Sigmoid colon (tissue), 7 donors: Measurements from ENCODE around the gene TAF6. TPM values are rescaled to one million over a fixed set of nuclear protein-coding genes. Genes with fewer than 3 reads are reported as not detected.

Experiments used
- DNase-seq: peaks from one replicate; pipeline ENCODE4 v3.0.0-alpha.2; 2019
- H3K27ac ChIP-seq, 4 donors: fragments of 200-600 bp; sonication (generic); one replicate each; pipeline ENCODE4 v1.5.1; 2016 to 2019; ENCODE audit warnings: mild to moderate bottlenecking in 1 of 4
- H3K27me3 ChIP-seq, 3 donors: fragments of 200-600 bp; sonication (generic); one replicate each; pipeline ENCODE4 v1.5.1; 2019; ENCODE audit warnings: mild to moderate bottlenecking in 1 of 3
- H3K36me3 ChIP-seq, 4 donors: fragments of 200-600 bp; sonication (generic); one replicate each; pipeline ENCODE4 v1.5.1; 2016 to 2019
- H3K4me1 ChIP-seq, 4 donors: fragments of 200-600 bp; sonication (generic); one replicate each; pipeline ENCODE4 v1.5.1; 2017 to 2019
- H3K4me3 ChIP-seq, 4 donors: fragments of 200-600 bp; sonication (generic); one replicate each; pipeline ENCODE4 v1.5.1; 2017 to 2019; ENCODE audit warnings: mild to moderate bottlenecking in 2 of 4, moderate library complexity in 1 of 4
- H3K9me3 ChIP-seq, 4 donors: fragments of 200-600 bp in 3 of 4; sonication (generic) in 3 of 4; one replicate each; pipeline versions ENCODE4 v1.5.1 to v1.6.1; 2013 to 2019
- CTCF ChIP-seq, 4 experiments: fragments of 450-650 bp in 3 of 4; fragments of 200-600 bp in 1 of 4; IDR thresholded peaks; one replicate each; pipeline ENCODE4 v1.5.1; 2016 to 2019; ENCODE audit warnings: antibody characterized with exemption in 4 of 4, mild to moderate bottlenecking in 3 of 4, moderate library complexity in 2 of 4
- EP300 ChIP-seq, 4 donors: sonication (generic); formaldehyde crosslinking; IDR thresholded peaks; one replicate each; pipeline ENCODE4 v1.6.1; 2017; ENCODE audit warnings: antibody characterized with exemption in 4 of 4
- POLR2A ChIP-seq, 2 donors: fragments of 450-650 bp; IDR thresholded peaks; one replicate each; pipeline ENCODE4 v1.6.1; 2016; ENCODE audit warnings: antibody characterized with exemption in 2 of 2, mild to moderate bottlenecking in 2 of 2, moderate library complexity in 2 of 2
- POLR2AphosphoS5 ChIP-seq, 4 donors: sonication (generic); formaldehyde crosslinking; IDR thresholded peaks; one replicate each; pipeline ENCODE4 v1.6.1; 2017; ENCODE audit warnings: antibody characterized with exemption in 4 of 4
- WGBS, 2 donors: extraction: QIAGEN DNeasy Blood & Tissue Kit; methylation state at CpG; one replicate each; pipeline ENCODE4 v1.1.7; 2013; 5-methylcytosine and 5-hydroxymethylcytosine counted together
- intact Hi-C: fragments of 100-400 bp; cut with DNase I; formaldehyde crosslinking; loops from one replicate; pipeline ENCODE4 v1.15.1; 2023
- polyA plus RNA-seq, 3 donors: library from polyadenylated mRNA; stranded (reverse); fragments of 200-250 nt; gene quantifications; one replicate each; pipeline ENCODE4 v1.2.3, GENCODE V29; 2013
- total RNA-seq, 4 donors: library from RNA; depleted of rRNA; stranded (reverse); fragments of >200 nt; gene quantifications; one replicate each; pipeline ENCODE4 v1.1.0, GENCODE V29; 2016
- donor health status: healthy with polysubstance abuse.
- donor health status: Bipolar disorder and iron deficiency.
- donor health status: healthy.

Gene TAF6
- total and polyA plus RNA-seq, 7 donors: 18.0 to 87.8 (median 56.6) TPM

- H3K36me3 ChIP-seq: no peaks in the 10 kb centered on the region
- WGBS, 2 donors: 16 to 55% methylated on average over 3 of the region's 3 CpGs
- no peak overlapping the region for H3K4me3 ChIP-seq
- no peaks in the 10 kb centered on the region for H3K4me1 ChIP-seq
- no peaks in the 10 kb centered on the region for H3K9me3 ChIP-seq
- intact Hi-C loops: no loop called here
- no peaks in the 10 kb centered on the region for H3K27me3 ChIP-seq
- no peak for DNase-seq
- TF ChIP-seq POLR2AphosphoS5 (IDR thresholded peaks at IDR 0.05) (no peak), CTCF (IDR thresholded peaks at IDR 0.05) (no peak), EP300 (IDR thresholded peaks at IDR 0.05) (no peak), POLR2A (IDR thresholded peaks at IDR 0.05) (no peak)
- H3K27ac ChIP-seq: no peak overlapping the region
These were observed 22.4 kb upstream of the TAF6 start for GRCh38 chr7:100141555-100141949.

GRCh38 chr7:100137851-100138760, 18.9 kb upstream of the TAF6 start:
- DNase-seq: no peak
- Histone ChIP-seq H3K27ac (no peak overlapping the region), H3K4me1 (no peaks in the 10 kb centered on the region), H3K27me3 (no peaks in the 10 kb centered on the region), H3K36me3 (no peaks in the 10 kb centered on the region), H3K9me3 (no peaks in the 10 kb centered on the region), H3K4me3 (no peak overlapping the region)
- TF ChIP-seq EP300 (IDR thresholded peaks at IDR 0.05): no peak
- no peak for TF ChIP-seq CTCF (IDR thresholded peaks at IDR 0.05)
- no peak for TF ChIP-seq POLR2AphosphoS5 (IDR thresholded peaks at IDR 0.05)
- TF ChIP-seq POLR2A (IDR thresholded peaks at IDR 0.05): no peak
- intact Hi-C loops: no loop called here
- 43 to 65% methylated on average over 13 of the region's 13 CpGs for WGBS, 2 donors

- intact Hi-C loops: loop anchor here (2.0 kb wide), 1 partner anchor 84 kb away; no protein-coding TSS in a partner anchor
- TF ChIP-seq POLR2AphosphoS5 (IDR thresholded peaks at IDR 0.05) (no peak), CTCF (IDR thresholded peaks at IDR 0.05) (peak; percentile 85 to 89 (median 86))
- no peak for DNase-seq
These were observed 13.6 kb upstream of the TAF6 start for GRCh38 chr7:100132697-100133151.

GRCh38 chr7:100132126-100132525, 13.0 kb upstream of the TAF6 start:
- no peaks in the 10 kb centered on the region for H3K9me3 ChIP-seq
- intact Hi-C loops: loop anchor here (2.0 kb wide), 1 partner anchor 85 kb away; no protein-coding TSS in a partner anchor
- H3K27me3 ChIP-seq: no peaks in the 10 kb centered on the region
- H3K4me1 ChIP-seq: peaks cover 0 to 24% (median 14%) of the 10 kb centered on the region in 4 donors
- H3K4me3 ChIP-seq: no peak overlapping the region
- DNase-seq: no peak
- no peak overlapping the region for H3K27ac ChIP-seq
- TF ChIP-seq POLR2A (IDR thresholded peaks at IDR 0.05) (no peak), CTCF (IDR thresholded peaks at IDR 0.05) (no peak), EP300 (IDR thresholded peaks at IDR 0.05) (no peak), POLR2AphosphoS5 (IDR thresholded peaks at IDR 0.05) (no peak)
- H3K36me3 ChIP-seq: no peaks in the 10 kb centered on the region
- WGBS, 2 donors: 61 to 69% methylated on average over 7 of the region's 7 CpGs

More at GRCh38 chr7:100132697-100133151, 13.6 kb upstream of the TAF6 start:
- Histone ChIP-seq H3K4me1 (peaks cover 0 to 22% (median 11%) of the 10 kb centered on the region in 4 donors), H3K27me3 (no peaks in the 10 kb centered on the region), H3K36me3 (no peaks in the 10 kb centered on the region), H3K4me3 (no peak overlapping the region), H3K27ac (no peak overlapping the region), H3K9me3 (no peaks in the 10 kb centered on the region)
- 26 to 34% methylated on average over 3 of the region's 3 CpGs for WGBS, 2 donors
